GM19035 (cell line): ENCODE results near the gene SYNJ2.

ENCODE experiments used
- ATAC-seq: cut with Tn5 transposase; IDR thresholded peaks from one replicate; pipeline ENCODE4 v1.9.1; 2021; ENCODE audit not compliant: unreplicated experiment

Gene SYNJ2

GRCh38 chr6:158053377-158054313 is 72.0 kb downstream of the SYNJ2 start:
- ATAC-seq: no peak

- no peak for ATAC-seq
Observed at GRCh38 chr6:158056355-158056754, 74.7 kb downstream of the SYNJ2 start.

GRCh38 chr6:158056804-158057203 is 75.1 kb downstream of the SYNJ2 start:
- no peak for ATAC-seq

DNA sequence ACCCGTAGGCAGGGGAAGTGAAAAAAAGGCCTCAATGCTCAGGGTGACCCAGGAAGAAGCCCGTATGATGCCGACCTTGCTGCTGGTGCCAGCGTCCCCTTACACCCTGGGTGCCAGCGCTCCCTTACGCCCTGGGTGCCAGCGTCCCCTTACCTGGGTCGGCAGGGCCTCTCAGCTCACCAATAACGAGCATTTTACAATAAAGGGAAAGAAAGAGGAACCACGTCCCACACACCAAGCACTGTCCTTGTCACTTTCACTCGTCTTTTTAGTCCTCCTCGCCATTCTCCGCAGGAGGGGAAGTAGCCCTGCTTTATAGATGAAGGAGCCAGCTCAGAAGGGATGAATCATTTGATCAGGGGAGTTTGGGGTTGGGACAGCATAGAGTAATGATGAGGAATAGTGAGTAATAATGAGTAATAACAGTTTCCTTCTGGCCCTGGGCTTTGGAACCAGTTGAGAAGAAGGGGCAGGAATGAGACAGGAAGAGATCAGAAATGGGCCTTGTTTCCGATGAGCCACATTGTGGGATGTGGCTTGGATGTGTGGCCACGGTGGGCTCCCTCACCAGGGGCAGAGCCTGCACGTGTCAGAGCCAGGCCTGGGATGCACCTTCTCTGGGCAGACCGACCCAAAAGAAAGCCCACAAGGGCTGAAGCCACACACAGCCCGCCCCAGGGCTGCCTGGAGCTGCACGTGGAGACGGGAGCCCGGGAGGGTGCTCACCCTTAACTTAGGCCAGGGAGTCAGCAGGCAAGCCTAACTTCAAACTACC is 75.7 kb downstream of the SYNJ2 start:
- ATAC-seq: no peak

DNA sequence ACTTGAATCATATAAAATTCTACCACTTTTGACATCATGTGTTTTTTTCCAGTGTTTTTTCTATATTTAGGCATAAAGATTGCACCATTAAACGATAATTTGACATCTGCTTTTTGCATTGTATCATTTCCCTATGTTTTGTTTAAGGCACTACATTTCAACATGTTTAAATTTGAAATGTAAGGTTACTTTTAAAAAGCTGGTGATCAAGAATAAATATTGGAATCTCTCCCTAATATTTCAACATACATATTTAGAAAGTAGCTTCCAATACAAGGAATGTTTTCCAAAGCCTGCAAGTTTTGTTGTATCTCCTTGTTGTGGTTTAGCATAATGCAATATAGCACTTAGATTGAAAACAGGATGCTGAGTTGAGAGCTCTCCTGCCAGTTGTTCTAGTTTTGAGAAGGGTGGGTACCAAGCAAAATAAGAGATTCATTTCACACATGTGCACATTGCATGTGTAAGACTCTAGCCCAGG is 76.5 kb downstream of the SYNJ2 start:
- no peak for ATAC-seq

DNA sequence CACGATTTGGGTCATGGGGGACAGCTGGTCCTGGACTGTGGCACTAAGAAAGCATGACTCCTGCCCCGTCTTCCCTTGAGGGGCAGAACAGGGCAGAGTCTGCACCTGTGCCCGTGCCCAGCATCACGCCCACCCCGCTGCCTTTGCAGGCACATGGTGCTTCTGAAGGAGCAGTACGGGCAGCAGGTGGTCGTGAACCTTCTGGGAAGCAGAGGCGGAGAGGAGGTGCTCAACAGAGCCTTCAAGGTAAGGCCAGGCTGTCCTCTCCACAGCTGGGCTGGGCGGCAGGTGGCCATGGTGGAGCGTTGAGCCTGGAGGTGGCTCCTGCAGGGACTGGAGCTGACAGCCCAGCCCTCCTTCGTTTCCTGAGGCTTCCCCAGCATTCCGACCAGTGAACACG is 77.4 kb downstream of the SYNJ2 start:
- ATAC-seq: no peak

GRCh38 chr6:158060455-158061360 is 79.0 kb downstream of the SYNJ2 start:
- ATAC-seq: no peak

DNA sequence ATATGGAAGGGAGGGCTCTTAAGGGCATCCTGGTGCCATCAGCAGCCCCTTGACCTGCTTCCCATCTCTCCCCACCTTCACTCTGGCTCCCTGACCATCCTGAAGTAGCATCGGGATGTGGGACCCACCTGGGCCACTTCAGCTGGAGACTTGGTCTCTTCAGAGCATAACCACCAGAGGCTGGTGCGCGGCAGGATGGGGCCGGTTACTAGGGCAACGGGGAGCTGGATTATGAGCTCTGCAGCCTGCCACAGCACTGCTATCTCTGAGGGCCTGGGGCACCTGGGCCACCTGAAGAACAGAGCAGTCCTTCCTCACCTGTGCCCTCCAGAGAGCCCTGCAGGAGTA is 79.7 kb downstream of the SYNJ2 start:
- no peak for ATAC-seq

GRCh38 chr6:158061709-158062461 is 80.2 kb downstream of the SYNJ2 start:
- ATAC-seq: no peak

GRCh38 chr6:158063736-158064135 is 82.1 kb downstream of the SYNJ2 start:
- no peak for ATAC-seq

- ATAC-seq: no peak
Observed at GRCh38 chr6:158064725-158065251, 83.1 kb downstream of the SYNJ2 start.

DNA sequence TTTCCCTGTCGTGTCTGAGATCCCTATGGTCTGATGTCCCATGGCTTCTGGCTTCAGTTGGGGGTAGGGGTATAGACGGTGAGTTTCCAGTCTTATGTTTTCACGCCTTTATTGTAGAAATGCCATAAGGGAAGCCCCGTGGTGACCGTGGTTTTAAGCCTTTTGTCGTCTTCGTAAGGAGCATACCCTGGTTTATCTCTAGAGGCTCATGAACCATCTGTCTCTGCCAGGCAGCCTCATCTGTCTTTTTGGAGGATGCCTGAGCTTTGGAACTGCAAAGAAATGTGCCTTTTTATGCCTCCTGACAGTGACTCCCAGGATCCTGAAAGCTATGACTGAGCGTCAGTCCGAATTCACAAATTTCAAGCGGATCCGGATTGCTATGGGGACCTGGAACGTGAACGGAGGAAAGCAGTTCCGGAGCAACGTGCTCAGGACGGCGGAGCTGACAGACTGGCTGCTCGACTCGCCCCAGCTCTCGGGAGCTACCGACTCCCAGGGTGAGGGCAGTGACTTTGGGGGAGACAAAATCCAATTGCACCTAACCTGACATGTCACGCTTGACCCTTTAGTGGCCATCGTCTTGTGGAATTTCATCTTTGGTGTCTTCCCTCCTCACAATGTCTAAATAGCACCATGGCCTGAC is 84.6 kb downstream of the SYNJ2 start:
- no peak for ATAC-seq

- ATAC-seq: no peak
Observed at GRCh38 chr6:158067436-158068015, 85.9 kb downstream of the SYNJ2 start.

- ATAC-seq: no peak
Observed at GRCh38 chr6:158068156-158068892, 86.7 kb downstream of the SYNJ2 start.

GRCh38 chr6:158068893-158069799 is 87.5 kb downstream of the SYNJ2 start:
- ATAC-seq: no peak

DNA sequence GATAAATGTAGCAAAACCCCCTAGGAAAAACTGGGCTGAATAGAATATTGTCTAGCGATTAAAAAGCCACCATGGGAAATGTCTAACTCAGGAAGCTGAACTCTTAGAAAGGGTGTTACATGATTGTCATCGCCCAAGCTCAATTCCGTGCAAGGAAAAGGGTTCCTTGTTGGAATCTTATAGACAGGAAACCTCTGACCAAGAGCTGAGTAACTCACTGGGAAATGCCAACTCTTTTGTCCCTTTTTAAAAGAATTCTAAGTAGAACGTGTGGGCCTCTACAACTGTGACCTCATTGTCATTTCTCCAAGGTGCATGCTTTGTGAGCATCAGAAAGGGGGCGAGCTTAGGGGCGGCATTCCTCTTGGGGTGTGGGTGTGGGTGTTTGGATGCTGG is 88.1 kb downstream of the SYNJ2 start:
- no peak for ATAC-seq

DNA sequence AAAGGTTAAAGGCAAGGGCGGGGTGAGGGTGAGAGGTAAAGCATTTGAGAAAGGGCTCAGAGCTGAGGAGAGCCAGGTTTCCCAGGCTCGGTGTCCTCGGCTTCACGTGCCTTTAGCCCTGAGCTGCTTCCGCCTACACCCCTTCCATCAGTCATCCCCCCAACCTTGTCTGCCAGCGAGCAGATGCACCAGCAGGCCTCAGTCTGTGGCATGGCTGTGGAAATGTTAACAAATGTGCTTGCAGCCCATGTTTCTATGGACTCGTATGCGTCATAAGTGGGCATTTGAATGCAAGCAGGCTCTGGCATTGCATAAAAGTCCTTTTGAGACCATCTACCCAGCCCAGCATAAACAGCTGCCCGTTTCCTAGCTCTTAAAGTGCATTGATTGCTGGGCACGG is 88.8 kb downstream of the SYNJ2 start:
- ATAC-seq: no peak
